Astrocyte of the spinal cord (primary cell): Measurements from ENCODE around the gene ANKRD31.
"Not testable (repeated sequence)": the region's sequence is repeated elsewhere in the genome, so short reads cannot be mapped to it uniquely, and the experiment has no call there.

Experiments used
- DNase-seq: peaks from one replicate; pipeline ENCODE4 v3.0.0; 2011; ENCODE audit warnings: low read depth, low spot score
- H3K4me3 ChIP-seq: 2 replicates; pipeline ENCODE4 v1.5.1; 2011; ENCODE audit warnings: low read depth, mild to moderate bottlenecking, low read length, moderate library complexity
- in situ Hi-C: cut with HindIII; loops from 2 replicates; pipeline ENCODE4 v1.10.0; 2017; ENCODE audit warnings: low sequenced_read_pairs
- TF ChIP-seq, protein P1 (sequence below): IDR thresholded peaks from 2 replicates; pipeline ENCODE4 v1.5.1; 2012; ENCODE audit warnings: low read depth, mild to moderate bottlenecking, low read length, inconsistent platforms

Gene ANKRD31

DNA sequence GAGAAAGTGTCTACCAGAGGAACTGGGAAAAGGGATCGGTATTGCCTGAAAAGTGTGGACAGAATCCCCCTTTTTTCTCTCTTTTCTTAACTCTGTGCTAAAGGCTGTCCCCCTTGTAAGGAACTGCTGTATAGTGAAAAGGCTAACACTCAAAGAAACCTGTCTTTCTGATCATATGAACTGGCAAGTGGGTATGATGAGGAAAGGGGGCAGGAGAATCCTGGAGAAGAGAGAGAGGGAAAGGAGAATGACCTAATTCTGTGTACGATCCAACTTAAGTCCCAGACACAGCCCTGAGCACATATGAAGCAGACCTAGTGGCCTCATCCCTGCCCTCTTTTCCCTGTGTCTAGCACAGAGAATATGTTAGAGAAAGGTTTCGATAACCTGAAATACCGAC, 967 bp downstream of the ANKRD31 start:
- in situ Hi-C loops, result no loop called here
- DNase-seq, result no peak
- no peak overlapping the region for H3K4me3 ChIP-seq
- TF ChIP-seq, protein P1, sequence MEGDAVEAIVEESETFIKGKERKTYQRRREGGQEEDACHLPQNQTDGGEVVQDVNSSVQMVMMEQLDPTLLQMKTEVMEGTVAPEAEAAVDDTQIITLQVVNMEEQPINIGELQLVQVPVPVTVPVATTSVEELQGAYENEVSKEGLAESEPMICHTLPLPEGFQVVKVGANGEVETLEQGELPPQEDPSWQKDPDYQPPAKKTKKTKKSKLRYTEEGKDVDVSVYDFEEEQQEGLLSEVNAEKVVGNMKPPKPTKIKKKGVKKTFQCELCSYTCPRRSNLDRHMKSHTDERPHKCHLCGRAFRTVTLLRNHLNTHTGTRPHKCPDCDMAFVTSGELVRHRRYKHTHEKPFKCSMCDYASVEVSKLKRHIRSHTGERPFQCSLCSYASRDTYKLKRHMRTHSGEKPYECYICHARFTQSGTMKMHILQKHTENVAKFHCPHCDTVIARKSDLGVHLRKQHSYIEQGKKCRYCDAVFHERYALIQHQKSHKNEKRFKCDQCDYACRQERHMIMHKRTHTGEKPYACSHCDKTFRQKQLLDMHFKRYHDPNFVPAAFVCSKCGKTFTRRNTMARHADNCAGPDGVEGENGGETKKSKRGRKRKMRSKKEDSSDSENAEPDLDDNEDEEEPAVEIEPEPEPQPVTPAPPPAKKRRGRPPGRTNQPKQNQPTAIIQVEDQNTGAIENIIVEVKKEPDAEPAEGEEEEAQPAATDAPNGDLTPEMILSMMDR, result no peak

DNA sequence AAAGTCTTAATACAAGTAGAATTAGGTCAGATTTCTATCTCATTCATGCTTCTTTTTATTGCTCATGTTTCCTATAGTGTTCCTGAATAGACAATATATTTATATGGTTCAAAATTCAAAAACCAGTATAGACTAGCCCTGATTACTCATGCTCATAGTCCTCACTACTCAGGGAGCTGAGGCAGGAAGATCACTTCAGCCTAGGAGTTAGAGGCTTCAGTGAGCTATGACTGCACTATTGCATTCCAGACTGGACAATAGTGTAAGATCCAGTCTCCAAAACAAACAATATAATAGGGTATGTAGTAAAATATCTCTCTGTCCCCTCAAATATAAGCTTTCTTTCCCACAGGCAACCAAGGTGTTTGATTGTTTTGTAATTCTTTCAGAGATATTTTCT, 2.4 kb downstream of the ANKRD31 start:
- TF ChIP-seq, protein P1, result no peak
- no peak overlapping the region for H3K4me3 ChIP-seq
- in situ Hi-C loops, result no loop called here
- DNase-seq, result no peak

DNA sequence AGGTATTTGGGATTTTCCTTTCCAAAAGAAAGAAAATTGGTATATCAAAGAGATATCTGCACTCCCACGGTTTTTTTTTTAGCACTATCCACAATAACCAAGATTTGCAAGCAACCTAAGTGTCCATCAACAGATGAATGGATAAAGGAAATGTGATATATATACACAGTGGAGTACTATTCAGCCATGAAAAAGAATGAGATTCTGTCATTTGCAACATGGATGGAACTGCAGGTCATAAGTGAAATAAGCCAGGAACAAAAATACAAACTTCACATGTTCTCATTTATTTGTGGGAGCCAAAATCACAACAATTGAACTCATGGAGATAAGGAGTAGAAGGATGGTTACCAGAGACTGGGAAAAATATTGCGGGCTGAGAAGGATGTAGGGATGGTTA, 9.8 kb downstream of the ANKRD31 start:
- no peak overlapping the region for H3K4me3 ChIP-seq
- DNase-seq, result no peak
- TF ChIP-seq, protein P1, result no peak
- in situ Hi-C loops, result no loop called here

DNA sequence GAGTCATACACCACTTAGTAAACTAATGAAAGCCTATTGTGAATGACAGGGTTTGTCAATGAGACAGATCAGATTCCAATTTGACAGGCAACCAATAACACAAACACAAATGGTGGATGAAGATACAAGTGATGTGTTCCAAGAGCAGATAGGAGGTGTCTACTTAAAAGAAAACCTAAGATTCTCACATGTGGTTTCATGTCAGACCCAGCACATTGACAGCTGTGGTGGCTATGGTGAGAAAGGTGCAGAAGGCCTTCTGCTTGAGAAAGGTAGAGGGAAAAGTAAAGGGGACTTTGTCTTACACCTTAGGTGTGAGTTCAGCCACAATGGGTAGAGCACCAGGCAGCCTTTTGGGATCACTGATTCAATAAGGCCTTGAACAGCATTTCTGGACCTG, 11.2 kb downstream of the ANKRD31 start:
- TF ChIP-seq, protein P1, result no peak
- no peak for DNase-seq
- no peak overlapping the region for H3K4me3 ChIP-seq
- in situ Hi-C loops, result no loop called here

DNA sequence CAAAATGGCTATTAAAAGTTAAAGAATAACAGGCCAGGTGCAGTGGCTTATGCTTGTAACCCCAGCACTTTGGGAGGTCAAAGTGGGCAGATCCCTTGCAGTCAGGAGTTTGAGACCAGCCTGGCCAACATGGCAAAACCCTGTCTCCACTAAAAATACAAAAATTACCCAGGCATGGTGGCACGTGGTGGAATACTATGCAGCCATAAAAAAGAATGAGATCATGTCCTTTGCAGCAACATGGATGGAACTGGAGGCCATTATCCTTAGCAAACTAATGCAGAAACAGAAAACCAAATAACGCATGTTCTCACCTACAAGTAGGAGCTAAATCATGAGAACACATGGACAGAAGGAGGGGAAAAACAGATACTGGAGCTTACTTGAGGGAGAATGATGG, 15.9 kb downstream of the ANKRD31 start:
- DNase-seq, H3K4me3 ChIP-seq, in situ Hi-C loops: not testable (repeated sequence)

DNA sequence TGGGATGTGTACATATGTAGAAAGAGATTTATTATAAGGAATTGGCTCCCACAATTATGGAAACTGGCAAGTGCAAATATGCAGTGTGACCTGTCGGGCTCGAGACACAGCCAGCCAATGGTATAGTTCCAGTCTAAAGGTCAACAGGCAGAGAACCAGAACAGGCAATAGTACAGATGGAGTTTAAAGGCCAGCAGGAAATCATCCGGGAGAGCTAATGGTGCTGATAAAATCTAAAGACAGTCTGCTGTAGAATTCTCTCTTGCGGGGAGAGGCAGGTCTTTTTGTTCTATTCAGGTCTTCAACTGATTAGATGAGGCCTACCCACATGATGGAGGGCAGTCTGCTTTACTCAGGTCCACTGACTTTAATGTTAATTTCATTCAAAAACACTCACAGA, 21.8 kb downstream of the ANKRD31 start:
- in situ Hi-C loops, result no loop called here
- TF ChIP-seq, protein P1, result no peak
- H3K4me3 ChIP-seq, result no peak overlapping the region
- no peak for DNase-seq

DNA sequence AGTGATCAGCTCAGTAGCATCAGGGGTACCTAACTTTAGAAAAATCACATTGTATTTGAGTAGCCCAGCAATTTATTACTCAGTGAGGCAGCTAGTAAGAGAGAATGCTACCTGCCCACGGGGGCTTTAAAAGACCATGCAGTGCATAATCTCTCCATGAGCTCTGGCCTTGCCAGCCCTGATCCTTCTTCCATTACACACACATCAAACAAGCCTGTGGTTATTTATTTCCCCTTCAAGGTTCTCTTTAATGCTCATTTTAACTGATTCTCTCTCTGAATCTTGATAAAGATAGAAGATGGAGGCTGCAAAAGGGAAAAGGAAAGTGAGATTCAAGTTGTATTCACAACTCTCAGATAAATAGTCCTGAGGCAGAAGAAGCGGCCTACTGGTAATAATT, 22.3 kb downstream of the ANKRD31 start:
- TF ChIP-seq, protein P1, result no peak
- DNase-seq, result no peak
- no peak overlapping the region for H3K4me3 ChIP-seq
- in situ Hi-C loops, result no loop called here
